Measurements from ENCODE around the gene FOXN4. TPM values are rescaled to one million over a fixed set of nuclear protein-coding genes. Genes with fewer than 3 reads are reported as not detected.

FOXN4 gene
- total RNA-seq, 2 experiments from 2014 or later: not detected

DNA sequence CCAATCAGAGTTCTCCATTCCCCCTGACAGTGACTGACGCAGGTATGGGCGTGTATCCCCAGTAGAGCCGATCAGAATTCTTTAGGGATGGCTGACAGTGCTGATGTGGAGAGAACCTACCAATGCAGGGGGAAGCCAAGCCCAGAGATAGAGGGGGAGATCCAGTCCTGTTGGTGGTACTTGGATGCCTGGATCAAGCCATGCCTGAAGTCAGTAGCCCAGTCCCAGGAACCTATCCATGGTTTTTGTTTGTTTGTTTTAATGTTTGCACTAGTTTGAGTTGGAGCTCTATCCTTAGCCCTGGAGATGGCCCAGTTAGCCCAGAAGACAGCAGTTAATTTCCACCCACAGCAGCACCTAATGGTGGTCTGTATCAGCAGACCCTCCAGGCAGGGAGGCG is 40.2 kb downstream of the FOXN4 start:
- ChIA-PET POLR2A (no interaction called here), CTCF (no interaction called here)
- no peak for ATAC-seq
- Mint-ChIP-seq H3K4me3 (no peak overlapping the region), H3K27ac (no peak overlapping the region), H3K4me1 (ENCODE audit: low read depth) (no peaks in the 10 kb centered on the region), H3K27me3 (no peaks in the 10 kb centered on the region), H3K36me3 (ENCODE audit: low read depth) (peaks cover 3% of the 10 kb centered on the region), H3K9me3 (peaks cover 4% of the 10 kb centered on the region)
- intact Hi-C loops (cut with micrococcal nuclease): no loop called here
- DNase-seq: no peak
- TF ChIP-seq, protein P1, sequence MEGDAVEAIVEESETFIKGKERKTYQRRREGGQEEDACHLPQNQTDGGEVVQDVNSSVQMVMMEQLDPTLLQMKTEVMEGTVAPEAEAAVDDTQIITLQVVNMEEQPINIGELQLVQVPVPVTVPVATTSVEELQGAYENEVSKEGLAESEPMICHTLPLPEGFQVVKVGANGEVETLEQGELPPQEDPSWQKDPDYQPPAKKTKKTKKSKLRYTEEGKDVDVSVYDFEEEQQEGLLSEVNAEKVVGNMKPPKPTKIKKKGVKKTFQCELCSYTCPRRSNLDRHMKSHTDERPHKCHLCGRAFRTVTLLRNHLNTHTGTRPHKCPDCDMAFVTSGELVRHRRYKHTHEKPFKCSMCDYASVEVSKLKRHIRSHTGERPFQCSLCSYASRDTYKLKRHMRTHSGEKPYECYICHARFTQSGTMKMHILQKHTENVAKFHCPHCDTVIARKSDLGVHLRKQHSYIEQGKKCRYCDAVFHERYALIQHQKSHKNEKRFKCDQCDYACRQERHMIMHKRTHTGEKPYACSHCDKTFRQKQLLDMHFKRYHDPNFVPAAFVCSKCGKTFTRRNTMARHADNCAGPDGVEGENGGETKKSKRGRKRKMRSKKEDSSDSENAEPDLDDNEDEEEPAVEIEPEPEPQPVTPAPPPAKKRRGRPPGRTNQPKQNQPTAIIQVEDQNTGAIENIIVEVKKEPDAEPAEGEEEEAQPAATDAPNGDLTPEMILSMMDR (IDR thresholded peaks at IDR 0.05): no peak

DNA sequence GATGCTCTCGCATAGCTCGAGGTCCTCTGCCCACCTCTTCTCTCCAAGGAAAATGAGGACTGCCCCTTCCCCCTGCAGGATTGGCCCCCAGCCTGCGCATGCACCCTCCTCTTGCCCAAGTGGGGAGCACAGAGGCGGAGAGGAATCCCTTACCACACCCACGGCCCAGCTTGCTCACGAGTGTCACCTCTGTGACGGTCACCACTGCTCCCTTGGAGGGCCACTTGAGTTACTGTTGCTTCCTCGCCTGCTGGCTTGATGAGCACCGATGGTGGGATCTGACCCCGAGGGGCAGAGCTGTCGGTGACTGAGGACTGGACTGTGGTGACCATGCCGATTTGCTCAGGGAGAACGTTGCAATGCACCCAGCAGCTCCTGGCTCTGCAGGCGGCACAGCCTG is 41.7 kb downstream of the FOXN4 start:
- no peak overlapping the region for H3K27ac Mint-ChIP-seq
- POLR2A ChIA-PET: no interaction called here
- ATAC-seq (no peak), DNase-seq (no peak)
- intact Hi-C loops (cut with micrococcal nuclease): no loop called here
- no peak overlapping the region for H3K4me3 Mint-ChIP-seq
- no peaks in the 10 kb centered on the region for H3K4me1 Mint-ChIP-seq (ENCODE audit: low read depth)
- TF ChIP-seq, protein P1 (IDR thresholded peaks at IDR 0.05): no peak
- CTCF ChIA-PET: interaction anchor here (1.8 kb wide), 1 partner anchor 126 kb away, joined by 8 read pairs; no protein-coding TSS in a partner anchor
- peaks cover 4% of the 10 kb centered on the region for H3K9me3 Mint-ChIP-seq
- no peaks in the 10 kb centered on the region for H3K27me3 Mint-ChIP-seq
- peaks cover 8% of the 10 kb centered on the region for H3K36me3 Mint-ChIP-seq (ENCODE audit: low read depth)

DNA sequence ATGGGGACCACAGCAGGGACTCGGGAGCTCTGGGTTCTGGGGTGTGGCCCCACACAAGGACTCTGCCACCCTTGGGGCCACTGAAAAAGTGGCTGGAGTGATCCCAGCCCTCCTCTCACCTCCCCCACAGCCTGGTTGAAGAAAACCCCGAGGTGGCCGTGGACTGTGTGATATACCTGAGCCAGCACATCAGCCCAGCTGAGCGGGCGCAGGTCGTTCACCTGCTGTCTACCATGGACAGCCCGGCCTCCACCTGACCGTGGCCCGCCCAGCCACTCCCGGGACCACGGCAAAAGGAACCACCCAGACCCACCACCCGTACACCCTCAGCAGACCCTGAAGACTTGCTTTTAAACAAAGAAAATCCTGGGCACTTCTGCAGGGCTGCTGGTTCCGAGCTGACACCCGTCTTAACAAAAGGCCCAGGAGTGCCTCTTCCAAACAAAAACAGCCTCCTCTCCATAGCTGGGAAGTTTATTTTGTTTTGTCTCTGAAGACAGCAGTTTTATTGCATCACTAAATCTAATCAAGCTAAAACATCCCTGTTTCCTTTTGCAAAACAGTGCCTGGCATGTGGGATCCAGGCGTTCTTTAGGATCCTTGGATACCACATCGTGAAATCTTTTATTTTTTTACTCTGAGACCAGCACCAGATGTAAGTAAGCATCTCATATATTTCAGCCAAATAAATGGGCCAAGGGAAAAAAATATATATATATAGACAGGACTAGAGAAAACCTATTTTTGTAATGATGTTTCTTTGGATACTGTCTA is 42.8 kb downstream of the FOXN4 start:
- Mint-ChIP-seq H3K9me3 (peaks cover 4% of the 10 kb centered on the region), H3K27me3 (no peaks in the 10 kb centered on the region), H3K4me3 (no peak overlapping the region), H3K36me3 (ENCODE audit: low read depth) (peaks cover 10% of the 10 kb centered on the region), H3K4me1 (ENCODE audit: low read depth) (no peaks in the 10 kb centered on the region), H3K27ac (no peak overlapping the region)
- POLR2A ChIA-PET: no interaction called here
- no peak for ATAC-seq
- TF ChIP-seq, protein P1 (IDR thresholded peaks at IDR 0.05): no peak
- intact Hi-C loops (cut with micrococcal nuclease): no loop called here
- no peak for DNase-seq
- CTCF ChIA-PET: interaction anchor here (1.2 to 1.6 kb wide), 2 partner anchors 119 to 127 kb away, joined by 4 to 5 read pairs; no protein-coding TSS in a partner anchor

DNA sequence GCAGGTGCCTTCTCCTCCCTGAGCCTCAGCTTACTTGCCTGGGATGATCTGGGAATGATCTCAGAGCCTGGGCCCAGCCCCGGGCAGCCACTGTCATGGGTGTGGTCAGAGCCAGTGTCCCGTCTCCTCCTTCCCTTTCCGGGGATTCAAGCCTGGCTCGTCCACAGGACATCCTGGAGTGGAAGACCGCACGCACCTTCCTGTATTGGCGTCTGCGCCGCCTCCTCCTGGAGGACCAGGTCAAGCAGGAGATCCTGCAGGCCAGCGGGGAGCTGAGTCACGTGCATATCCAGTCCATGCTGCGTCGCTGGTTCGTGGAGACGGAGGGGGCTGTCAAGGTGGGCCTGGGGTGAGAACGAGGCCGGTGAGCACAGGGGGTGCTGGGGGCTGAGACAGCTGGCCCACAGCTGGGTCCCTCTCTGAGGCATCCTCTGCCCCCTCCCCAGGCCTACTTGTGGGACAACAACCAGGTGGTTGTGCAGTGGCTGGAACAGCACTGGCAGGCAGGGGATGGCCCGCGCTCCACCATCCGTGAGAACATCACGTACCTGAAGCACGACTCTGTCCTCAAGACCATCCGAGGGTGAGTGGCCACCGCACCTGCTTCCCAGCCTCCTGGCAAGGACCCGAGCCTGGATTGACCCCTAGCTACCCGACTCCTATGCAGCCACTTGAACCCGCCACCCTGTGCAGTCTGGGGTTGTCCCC is 44.0 kb downstream of the FOXN4 start:
- Mint-ChIP-seq H3K9me3 (no peaks in the 10 kb centered on the region), H3K27ac (no peak overlapping the region), H3K27me3 (no peaks in the 10 kb centered on the region), H3K4me3 (no peak overlapping the region), H3K4me1 (ENCODE audit: low read depth) (no peaks in the 10 kb centered on the region), H3K36me3 (ENCODE audit: low read depth) (peaks cover 10% of the 10 kb centered on the region)
- ATAC-seq (no peak), DNase-seq (no peak)
- TF ChIP-seq, protein P1 (IDR thresholded peaks at IDR 0.05): no peak
- intact Hi-C loops (cut with micrococcal nuclease): loop anchor here (5.0 kb wide), 1 partner anchor 122 kb away; no protein-coding TSS in a partner anchor
- POLR2A ChIA-PET: no interaction called here
- CTCF ChIA-PET: interaction anchor here (1.2 to 1.6 kb wide), 2 partner anchors 120 to 128 kb away, joined by 4 to 5 read pairs; no protein-coding TSS in a partner anchor

Measured in activated CD8-positive, alpha-beta T cell treated with anti-CD3 and anti-CD28 coated beads for 36 hours (primary cell).